Activated CD8-positive, alpha-beta T cell treated with anti-CD3 and anti-CD28 coated beads for 36 hours (primary cell): ENCODE results near the gene HMCN2. TPM values are rescaled to one million over a fixed set of nuclear protein-coding genes. Genes with fewer than 3 reads are reported as not detected.

Experiments used
- ATAC-seq: fragments of 200-7000 bp; cut with Tn5 transposase; one replicate; pipeline ENCODE4 v1.10.0; 2021; ENCODE audit warnings: mild to moderate bottlenecking, moderate library complexity
- CTCF ChIA-PET: fragments of 350-600 bp; sonication (Branson Sonifier 250); formaldehyde crosslinking; loops from one replicate; lab custom pipeline; 2021; ENCODE audit warnings: antibody characterized with exemption; lab: Charles Lee
- POLR2A ChIA-PET: fragments of 350-600 bp; sonication (Branson Sonifier 250); formaldehyde crosslinking; loops from one replicate; lab custom pipeline; 2021; ENCODE audit warnings: antibody characterized with exemption; lab: Charles Lee
- DNase-seq: peaks from one replicate; pipeline ENCODE4 v3.0.0-alpha.2; 2020
- H3K27ac Mint-ChIP-seq: one replicate; pipeline ENCODE4 v1.8.0; 2021; ENCODE audit warnings: mild to moderate bottlenecking, mixed read lengths
- H3K27me3 Mint-ChIP-seq: one replicate; pipeline ENCODE4 v1.8.0; 2021; ENCODE audit warnings: mixed read lengths
- H3K36me3 Mint-ChIP-seq: one replicate; pipeline ENCODE4 v1.8.0; 2021; ENCODE audit warnings: low read depth, mixed read lengths
- H3K4me1 Mint-ChIP-seq: one replicate; pipeline ENCODE4 v1.8.0; 2021; ENCODE audit warnings: low read depth, mixed read lengths
- H3K4me3 Mint-ChIP-seq: one replicate; pipeline ENCODE4 v1.8.0; 2021; ENCODE audit warnings: mild to moderate bottlenecking, moderate library complexity, mixed read lengths
- H3K9me3 Mint-ChIP-seq: one replicate; pipeline ENCODE4 v1.8.0; 2021; ENCODE audit warnings: mixed read lengths
- intact Hi-C: fragments of 100-400 bp; cut with micrococcal nuclease; formaldehyde crosslinking; loops from one replicate; pipeline ENCODE4 v1.10.0; 2022
- total RNA-seq, 2 experiments: library from RNA; stranded (reverse); gene quantifications; one replicate each; pipeline ENCODE4 v1.2.3, GENCODE V29; 2021
- TF ChIP-seq, protein P1 (sequence below): fragments of 200-600 bp; IDR thresholded peaks from one replicate; pipeline ENCODE4 v1.8.0; 2022; ENCODE audit warnings: antibody characterized with exemption, mild to moderate bottlenecking

The HMCN2 gene
- total RNA-seq, 2 experiments from 2014 or later = not detected

DNA sequence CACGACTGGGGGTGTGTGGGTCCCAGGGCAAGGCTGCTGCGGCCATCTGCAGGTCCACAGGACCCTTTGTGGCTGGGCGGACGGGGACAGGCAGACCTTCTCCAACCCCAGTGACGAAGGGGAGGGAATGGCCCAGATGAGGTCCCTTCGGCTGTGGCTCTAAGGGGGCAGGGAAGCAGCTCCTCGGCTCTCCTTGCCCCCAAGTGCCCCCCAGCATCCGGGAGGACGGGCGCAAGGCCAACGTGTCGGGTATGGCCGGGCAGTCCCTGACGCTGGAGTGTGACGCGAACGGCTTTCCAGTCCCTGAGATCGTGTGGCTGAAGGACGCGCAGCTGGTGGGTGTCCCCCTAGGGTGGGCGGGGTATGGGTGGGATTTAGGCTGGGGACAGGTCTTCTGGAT, 82.8 kb downstream of the HMCN2 start:
- CTCF ChIA-PET = no interaction called here
- H3K9me3 Mint-ChIP-seq = no peaks in the 10 kb centered on the region
- ATAC-seq (no peak), DNase-seq (no peak)
- H3K36me3 Mint-ChIP-seq = no peaks in the 10 kb centered on the region
- H3K27me3 Mint-ChIP-seq = no peaks in the 10 kb centered on the region
- TF ChIP-seq, protein P1, sequence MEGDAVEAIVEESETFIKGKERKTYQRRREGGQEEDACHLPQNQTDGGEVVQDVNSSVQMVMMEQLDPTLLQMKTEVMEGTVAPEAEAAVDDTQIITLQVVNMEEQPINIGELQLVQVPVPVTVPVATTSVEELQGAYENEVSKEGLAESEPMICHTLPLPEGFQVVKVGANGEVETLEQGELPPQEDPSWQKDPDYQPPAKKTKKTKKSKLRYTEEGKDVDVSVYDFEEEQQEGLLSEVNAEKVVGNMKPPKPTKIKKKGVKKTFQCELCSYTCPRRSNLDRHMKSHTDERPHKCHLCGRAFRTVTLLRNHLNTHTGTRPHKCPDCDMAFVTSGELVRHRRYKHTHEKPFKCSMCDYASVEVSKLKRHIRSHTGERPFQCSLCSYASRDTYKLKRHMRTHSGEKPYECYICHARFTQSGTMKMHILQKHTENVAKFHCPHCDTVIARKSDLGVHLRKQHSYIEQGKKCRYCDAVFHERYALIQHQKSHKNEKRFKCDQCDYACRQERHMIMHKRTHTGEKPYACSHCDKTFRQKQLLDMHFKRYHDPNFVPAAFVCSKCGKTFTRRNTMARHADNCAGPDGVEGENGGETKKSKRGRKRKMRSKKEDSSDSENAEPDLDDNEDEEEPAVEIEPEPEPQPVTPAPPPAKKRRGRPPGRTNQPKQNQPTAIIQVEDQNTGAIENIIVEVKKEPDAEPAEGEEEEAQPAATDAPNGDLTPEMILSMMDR = no peak
- no peaks in the 10 kb centered on the region for H3K4me1 Mint-ChIP-seq
- POLR2A ChIA-PET = no interaction called here
- intact Hi-C loops = no loop called here
- no peak overlapping the region for H3K27ac Mint-ChIP-seq
- no peak overlapping the region for H3K4me3 Mint-ChIP-seq

GRCh38 chr9:130348881-130349280, 83.3 kb downstream of the HMCN2 start:
- POLR2A ChIA-PET = no interaction called here
- no peaks in the 10 kb centered on the region for H3K27me3 Mint-ChIP-seq

DNA sequence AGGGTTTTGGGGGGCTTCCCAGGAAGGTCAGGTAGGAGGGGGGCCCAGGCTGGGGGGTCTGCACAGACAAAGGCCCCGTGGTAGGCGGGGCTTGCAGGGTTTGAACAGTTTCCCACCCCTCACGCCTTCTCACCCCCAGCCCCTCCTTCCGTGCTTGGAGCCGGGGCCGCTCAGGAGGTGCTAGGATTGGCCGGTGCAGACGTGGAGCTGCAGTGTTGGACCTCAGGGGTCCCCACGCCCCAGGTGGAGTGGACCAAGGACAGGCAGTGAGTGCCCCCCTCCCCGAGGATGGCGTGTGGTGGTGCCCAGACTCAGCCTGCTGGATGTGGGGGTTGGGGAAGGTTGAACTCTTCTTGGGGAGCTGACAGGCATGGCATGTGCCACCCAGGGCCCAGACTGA, 83.8 kb downstream of the HMCN2 start:
- Mint-ChIP-seq H3K27me3 (no peaks in the 10 kb centered on the region), H3K36me3 (no peaks in the 10 kb centered on the region)

More at GRCh38 chr9:130348881-130349280, 83.3 kb downstream of the HMCN2 start:
- no peaks in the 10 kb centered on the region for H3K4me1 Mint-ChIP-seq
- CTCF ChIA-PET = no interaction called here
- H3K9me3 Mint-ChIP-seq = no peaks in the 10 kb centered on the region
- no peak overlapping the region for H3K4me3 Mint-ChIP-seq
- no peak for ATAC-seq
- intact Hi-C loops = no loop called here
- H3K36me3 Mint-ChIP-seq = no peaks in the 10 kb centered on the region
- TF ChIP-seq, protein P1 = no peak
- H3K27ac Mint-ChIP-seq = no peak overlapping the region
- no peak for DNase-seq

DNA sequence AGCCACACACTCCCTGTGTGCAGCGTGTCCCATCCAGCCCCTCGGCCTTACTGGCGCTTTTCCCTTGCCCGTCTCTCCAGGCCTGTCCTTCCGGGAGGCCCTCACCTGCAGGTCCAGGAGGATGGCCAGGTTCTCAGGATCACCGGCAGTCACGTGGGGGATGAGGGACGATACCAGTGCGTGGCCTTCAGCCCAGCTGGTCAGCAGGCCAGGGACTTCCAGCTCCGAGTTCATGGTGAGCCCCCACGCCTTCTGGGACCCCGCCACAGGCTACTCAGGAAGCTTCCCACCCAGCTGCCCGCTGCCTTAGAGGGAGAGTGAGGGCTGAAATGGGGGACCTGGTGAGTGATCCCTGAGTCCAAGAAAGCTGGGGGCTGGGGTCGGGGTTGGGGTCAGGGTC, 85.8 kb downstream of the HMCN2 start:
- Mint-ChIP-seq H3K9me3 (no peaks in the 10 kb centered on the region), H3K4me1 (no peaks in the 10 kb centered on the region)
- TF ChIP-seq, protein P1 = no peak

More for the DNA sequence above, 83.8 kb downstream of the HMCN2 start:
- intact Hi-C loops = no loop called here
- ChIA-PET POLR2A (no interaction called here), CTCF (no interaction called here)
- Mint-ChIP-seq H3K27ac (no peak overlapping the region), H3K4me1 (no peaks in the 10 kb centered on the region), H3K4me3 (no peak overlapping the region), H3K9me3 (no peaks in the 10 kb centered on the region)
- DNase-seq = no peak
- no peak for ATAC-seq
- TF ChIP-seq, protein P1 = no peak

DNA sequence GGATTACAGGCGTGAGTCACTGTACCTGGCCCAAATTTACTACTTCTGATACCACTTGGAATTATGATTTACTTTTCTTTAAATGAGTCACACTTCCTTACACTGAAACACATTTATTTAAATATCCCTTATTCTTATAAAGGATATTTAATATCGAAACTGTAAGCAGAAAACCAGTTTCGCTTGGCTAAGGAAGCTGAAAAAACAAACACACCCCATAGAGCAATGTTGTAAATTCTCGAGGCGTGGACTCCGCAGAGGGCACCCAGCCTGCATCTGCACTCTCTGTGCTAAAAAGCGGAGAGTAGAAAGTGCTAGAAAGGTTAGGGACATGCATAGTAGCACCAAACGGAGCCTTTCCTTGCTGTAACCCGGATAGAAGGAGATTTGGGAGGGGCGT, 86.5 kb downstream of the HMCN2 start:
- intact Hi-C loops = no loop called here
- CTCF ChIA-PET = no interaction called here
- POLR2A ChIA-PET = no interaction called here
- Mint-ChIP-seq H3K27ac (no peak overlapping the region), H3K4me1 (no peaks in the 10 kb centered on the region), H3K36me3 (no peaks in the 10 kb centered on the region), H3K27me3 (no peaks in the 10 kb centered on the region), H3K9me3 (no peaks in the 10 kb centered on the region), H3K4me3 (no peak overlapping the region)
- TF ChIP-seq, protein P1 = no peak
- ATAC-seq = no peak
- no peak for DNase-seq

More for the DNA sequence above, 85.8 kb downstream of the HMCN2 start:
- intact Hi-C loops = no loop called here
- H3K27ac Mint-ChIP-seq = no peak overlapping the region
- H3K36me3 Mint-ChIP-seq = no peaks in the 10 kb centered on the region
- H3K27me3 Mint-ChIP-seq = no peaks in the 10 kb centered on the region
- ATAC-seq = no peak
- ChIA-PET CTCF (no interaction called here), POLR2A (no interaction called here)
- DNase-seq = no peak
- no peak overlapping the region for H3K4me3 Mint-ChIP-seq
